Upper lobe of left lung (tissue), 4 donors: ENCODE data around the gene TOM1L2.
"Not testable (repeated sequence)": the region's sequence is repeated elsewhere in the genome, so short reads cannot be mapped to it uniquely, and the experiment has no call there.

Experiments used
- CTCF ChIP-seq, 6 experiments: fragments of 450-650 bp in 4 of 6; fragments of 200-600 bp in 2 of 6; sonication (generic) in 2 of 6; IDR thresholded peaks; one replicate each; pipeline ENCODE4 v1.5.1; 2016 to 2019; ENCODE audit warnings: antibody characterized with exemption in 6 of 6
- POLR2A ChIP-seq, 4 donors: fragments of 450-650 bp; IDR thresholded peaks; one replicate each; pipeline ENCODE4 v1.5.1; 2016 to 2017; ENCODE audit warnings: antibody characterized with exemption in 4 of 4, mild to moderate bottlenecking in 2 of 4
- POLR2AphosphoS5 ChIP-seq, 2 donors: sonication (generic); formaldehyde crosslinking; IDR thresholded peaks; one replicate each; pipeline ENCODE4 v1.5.1; 2017; ENCODE audit warnings: antibody characterized with exemption in 2 of 2

DNA sequence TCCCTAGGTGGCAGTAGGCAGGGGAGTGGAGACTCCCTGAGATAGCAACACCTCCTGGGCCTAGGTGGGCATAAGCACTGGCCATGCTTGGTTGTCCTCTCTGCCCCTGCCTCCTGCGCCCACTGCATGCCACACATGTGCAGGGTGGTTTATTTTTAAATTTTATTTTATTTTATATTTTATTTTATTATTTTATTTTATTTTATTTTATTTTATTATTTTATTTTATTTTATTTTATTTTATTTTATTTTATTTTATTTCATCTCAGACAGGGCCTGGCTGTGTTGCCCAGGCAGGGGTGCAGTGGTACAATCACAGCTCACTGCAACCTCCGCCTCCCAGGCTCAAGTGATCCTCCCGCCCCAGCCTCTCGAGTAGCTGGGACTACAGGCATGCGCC lies 164.0 kb downstream of the TOM1L2 start:
- not testable (repeated sequence) for TF ChIP-seq CTCF, POLR2A, POLR2AphosphoS5 (IDR thresholded peaks at IDR 0.05)
